ENCODE data around the gene PBX1. TPM values are rescaled to one million over a fixed set of nuclear protein-coding genes. Genes with fewer than 3 reads are reported as not detected.

Gene PBX1
- total RNA-seq, 1 donor from 2014 or later: 719 TPM

- TF ChIP-seq CTCF (IDR thresholded peaks at IDR 0.05; ENCODE audit: unreplicated experiment): no peak
- Mint-ChIP-seq H3K27ac (no peak overlapping the region), H3K27me3 (ENCODE audit: low read depth) (no peaks in the 10 kb centered on the region), H3K9me3 (no peaks in the 10 kb centered on the region), H3K4me1 (peaks cover 76% of the 10 kb centered on the region), H3K4me3 (no peak overlapping the region), H3K36me3 (peaks cover 24% of the 10 kb centered on the region)
- no peak for DNase-seq (ENCODE audit: low spot score in 2 of 2, unreplicated experiment in 2 of 2)
Observed at GRCh38 chr1:164726235-164726634, 167.3 kb downstream of the PBX1 start.

GRCh38 chr1:164728719-164729118 lies 169.7 kb downstream of the PBX1 start:
- H3K4me3 Mint-ChIP-seq: no peak overlapping the region
- no peak for DNase-seq (ENCODE audit: low spot score in 2 of 2, unreplicated experiment in 2 of 2)
- no peaks in the 10 kb centered on the region for H3K9me3 Mint-ChIP-seq
- peaks cover 21% of the 10 kb centered on the region for H3K36me3 Mint-ChIP-seq
- H3K4me1 Mint-ChIP-seq: peaks cover 70% of the 10 kb centered on the region
- H3K27ac Mint-ChIP-seq: peak overlapping the region; percentile 48
- H3K27me3 Mint-ChIP-seq (ENCODE audit: low read depth): no peaks in the 10 kb centered on the region
- TF ChIP-seq CTCF (IDR thresholded peaks at IDR 0.05; ENCODE audit: unreplicated experiment): no peak

- Mint-ChIP-seq H3K9me3 (no peaks in the 10 kb centered on the region), H3K4me3 (no peak overlapping the region), H3K4me1 (peaks cover 74% of the 10 kb centered on the region), H3K36me3 (peaks cover 15% of the 10 kb centered on the region), H3K27me3 (ENCODE audit: low read depth) (no peaks in the 10 kb centered on the region), H3K27ac (peak overlapping the region; percentile 40)
- TF ChIP-seq CTCF (IDR thresholded peaks at IDR 0.05; ENCODE audit: unreplicated experiment): no peak
- no peak for DNase-seq (ENCODE audit: low spot score in 2 of 2, unreplicated experiment in 2 of 2)
Observed at GRCh38 chr1:164731161-164731876, 172.3 kb downstream of the PBX1 start.

GRCh38 chr1:164733070-164733469 lies 174.1 kb downstream of the PBX1 start:
- H3K27ac Mint-ChIP-seq: peak overlapping the region; percentile 65

DNA sequence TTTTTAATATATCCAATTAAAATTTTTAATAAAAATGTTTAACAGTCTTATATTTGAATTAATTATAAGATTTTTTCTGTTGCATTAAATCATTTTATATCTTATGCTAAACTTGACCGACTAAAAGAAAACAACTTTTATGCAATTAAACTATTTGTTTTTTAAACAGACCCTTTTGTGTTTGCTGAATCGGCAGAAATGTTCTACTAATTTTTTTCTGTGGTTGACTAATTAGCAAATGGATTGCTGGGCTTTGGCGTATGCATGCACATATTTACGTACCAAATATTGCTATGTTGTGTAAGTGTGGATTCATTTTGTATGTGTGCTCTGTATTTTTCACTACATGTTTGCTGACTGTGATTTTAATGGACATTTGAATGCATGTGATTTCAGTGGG lies 174.8 kb downstream of the PBX1 start:
- Mint-ChIP-seq H3K9me3 (no peaks in the 10 kb centered on the region), H3K4me3 (no peak overlapping the region), H3K27ac (peak overlapping the region; percentile 39), H3K4me1 (peaks cover 80% of the 10 kb centered on the region), H3K36me3 (peaks cover 9% of the 10 kb centered on the region), H3K27me3 (ENCODE audit: low read depth) (no peaks in the 10 kb centered on the region)
- no peak for DNase-seq (ENCODE audit: low spot score in 2 of 2, unreplicated experiment in 2 of 2)
- TF ChIP-seq CTCF (IDR thresholded peaks at IDR 0.05; ENCODE audit: unreplicated experiment): no peak

More at GRCh38 chr1:164733070-164733469, 174.1 kb downstream of the PBX1 start:
- Mint-ChIP-seq H3K9me3 (no peaks in the 10 kb centered on the region), H3K27me3 (ENCODE audit: low read depth) (no peaks in the 10 kb centered on the region), H3K4me1 (peaks cover 79% of the 10 kb centered on the region), H3K4me3 (no peak overlapping the region), H3K36me3 (peaks cover 10% of the 10 kb centered on the region)
- no peak for TF ChIP-seq CTCF (IDR thresholded peaks at IDR 0.05; ENCODE audit: unreplicated experiment)
- no peak for DNase-seq (ENCODE audit: low spot score in 2 of 2, unreplicated experiment in 2 of 2)
